Panc1 (cell line): Measurements from ENCODE around the gene ATP6V0A4. TPM values are rescaled to one million over a fixed set of nuclear protein-coding genes. Genes with fewer than 3 reads are reported as not detected.

Experiments used
- ATAC-seq: fragments of 200-7000 bp; cut with Tn5 transposase; 2 replicates; pipeline ENCODE4 v1.9.1; 2020; ENCODE audit warnings: mild to moderate bottlenecking, moderate library complexity
- BruUV-seq: library from RNA; stranded (reverse); fragments of 400-500 nt; replicated peaks from 2 replicates; lab custom pipeline; 2021; lab: Mats Ljungman, UMichigan
- CTCF ChIA-PET: fragments of 300-600 bp; sonication (Branson Sonifier 250); formaldehyde crosslinking; loops from one replicate; lab custom pipeline; 2022; ENCODE audit warnings: antibody characterized with exemption; lab: Charles Lee
- POLR2A ChIA-PET: fragments of 300-600 bp; sonication (Branson Sonifier 250); formaldehyde crosslinking; loops from one replicate; lab custom pipeline; 2022; ENCODE audit warnings: antibody characterized with exemption; lab: Charles Lee
- DNase-seq: peaks from one replicate; pipeline ENCODE4 v3.0.0-alpha.2; 2010; ENCODE audit warnings: low read depth, low spot score
- H3K27ac ChIP-seq: 2 replicates; pipeline ENCODE4 v1.5.1; 2011; ENCODE audit warnings: mild to moderate bottlenecking, low read length, inconsistent platforms
- H3K27me3 ChIP-seq: fragments of 200-500 bp; sonication (Bioruptor generic); 2 replicates; pipeline ENCODE4 v1.6.0; 2014; ENCODE audit warnings: low read length, inconsistent platforms; ENCODE audit not compliant: control insufficient read depth, insufficient read depth
- H3K36me3 ChIP-seq: fragments of 200-500 bp; sonication (Bioruptor generic); 2 replicates; pipeline ENCODE4 v1.5.1; 2014; ENCODE audit warnings: inconsistent platforms, mild to moderate bottlenecking, low read length, moderate library complexity; ENCODE audit not compliant: control insufficient read depth, insufficient read depth
- H3K4me1 ChIP-seq: 2 replicates; pipeline ENCODE4 v1.5.1; 2011; ENCODE audit warnings: inconsistent platforms, mild to moderate bottlenecking, low read length, moderate library complexity; ENCODE audit not compliant: control insufficient read depth, insufficient read depth
- H3K4me3 ChIP-seq, 2 experiments: 2 replicates each; pipeline ENCODE4 v1.5.1; 2011 to 2012; ENCODE audit warnings: low read depth in 2 of 2, low read length in 2 of 2, mild to moderate bottlenecking in 2 of 2, inconsistent platforms in 1 of 2, moderate library complexity in 1 of 2
- H3K9me3 ChIP-seq: fragments of 200-500 bp; sonication (Bioruptor generic); 2 replicates; pipeline ENCODE4 v1.5.1; 2014; ENCODE audit warnings: low read depth, mild to moderate bottlenecking, inconsistent platforms, low read length, moderate library complexity; ENCODE audit not compliant: control insufficient read depth, insufficient read depth
- CTCF ChIP-seq: fragments of 450-650 bp; IDR thresholded peaks from 2 replicates; pipeline ENCODE4 v1.5.1; 2017; ENCODE audit warnings: mild to moderate bottlenecking
- POLR2AphosphoS5 ChIP-seq: IDR thresholded peaks from 2 replicates; pipeline ENCODE4 v1.6.1; 2012; ENCODE audit warnings: mild to moderate bottlenecking, low read depth, low read length, moderate library complexity
- REST ChIP-seq, 2 experiments: IDR thresholded peaks; 2 replicates each; pipeline ENCODE4 v1.6.1; 2011 to 2012; ENCODE audit warnings: low read depth in 2 of 2, control low read depth in 1 of 2, low read length in 1 of 2, mild to moderate bottlenecking in 1 of 2, moderate library complexity in 1 of 2; ENCODE audit not compliant: insufficient read depth in 1 of 2
- SIN3A ChIP-seq: IDR thresholded peaks from 2 replicates; pipeline ENCODE4 v1.6.1; 2012; ENCODE audit warnings: low read depth, mild to moderate bottlenecking, low read length, moderate library complexity, borderline replicate concordance; ENCODE audit not compliant: insufficient read depth
- TCF7L2 ChIP-seq: IDR thresholded peaks from 2 replicates; pipeline ENCODE4 v1.6.1; 2011; ENCODE audit warnings: mild to moderate bottlenecking, low read depth, low read length, inconsistent platforms
- in situ Hi-C: cut with HindIII; loops from 2 replicates; pipeline ENCODE4 v1.10.0; 2016; ENCODE audit warnings: low sequenced_read_pairs, low pct_unique_long_range_greater_than_20kb
- intact Hi-C: fragments of 100-400 bp; cut with micrococcal nuclease; formaldehyde crosslinking; loops from one replicate; pipeline ENCODE4 v1.10.0; 2022; ENCODE audit not compliant: unreplicated experiment
- total RNA-seq: library from RNA; stranded (reverse); gene quantifications from one replicate; pipeline ENCODE4 v1.2.1, GENCODE V29; 2021; ENCODE audit not compliant: unreplicated experiment

The ATP6V0A4 gene
- total RNA-seq, 1 experiment from 2014 or later: 0.15 TPM

DNA sequence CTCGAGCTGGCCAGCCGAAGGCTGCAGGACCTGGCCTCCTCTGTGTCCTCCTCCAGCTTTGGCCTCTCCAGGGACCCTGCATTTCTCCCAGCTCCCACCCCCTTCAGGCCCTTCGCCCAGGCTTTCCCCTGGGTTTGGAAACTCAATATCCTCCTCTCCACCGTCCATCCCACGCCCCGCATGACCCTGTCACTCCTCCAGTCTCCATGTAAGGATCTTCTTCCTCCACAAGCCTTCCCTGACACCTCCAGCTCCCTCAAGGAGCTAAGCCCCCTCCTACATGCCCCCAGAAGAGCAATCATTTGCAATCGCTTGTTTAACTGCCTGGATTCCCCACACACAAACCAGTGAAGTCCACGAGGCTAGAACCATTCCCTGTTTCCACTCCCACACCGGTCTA lies 24.8 kb downstream of the ATP6V0A4 start:
- POLR2A ChIA-PET: no interaction called here

DNA sequence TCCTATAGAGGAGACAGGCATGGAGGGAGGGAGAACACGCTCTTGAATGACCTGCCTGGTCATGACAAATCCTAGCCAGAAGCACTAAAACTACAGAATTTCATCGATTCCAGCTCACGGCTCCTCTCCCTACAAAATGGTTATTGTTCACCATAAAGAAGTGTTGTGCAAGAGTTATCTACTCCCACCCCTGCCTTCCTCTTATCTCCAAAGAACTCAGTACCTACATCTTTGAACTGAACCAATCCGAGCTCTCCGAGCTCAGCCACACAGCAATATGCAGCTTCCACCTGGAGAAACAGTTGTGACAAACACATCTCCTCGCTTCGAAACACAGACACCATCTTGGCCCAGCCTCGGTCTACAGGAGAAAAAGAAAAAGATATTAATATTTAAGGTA lies 27.1 kb downstream of the ATP6V0A4 start:
- H3K27me3 ChIP-seq: no peaks in the 10 kb centered on the region
- TF ChIP-seq REST (IDR thresholded peaks at IDR 0.05; ENCODE audit: insufficient read depth in 1 of 2, low read depth in 2 of 2, low read length in 1 of 2): no peak
- BruUV-seq: no TSS peak
- CTCF ChIA-PET: interaction anchor here (0.6 kb wide), 1 partner anchor 771 kb away, joined by 7 read pairs; no protein-coding TSS in a partner anchor
- DNase-seq: no peak
- H3K9me3 ChIP-seq: no peaks in the 10 kb centered on the region
- no peaks in the 10 kb centered on the region for H3K36me3 ChIP-seq
- POLR2A ChIA-PET: no interaction called here
- no peak overlapping the region for H3K4me3 ChIP-seq
- in situ Hi-C loops: no loop called here
- intact Hi-C loops: no loop called here
- no peak overlapping the region for H3K27ac ChIP-seq
- no peaks in the 10 kb centered on the region for H3K4me1 ChIP-seq
- no peak for ATAC-seq

More for the DNA sequence above, 24.8 kb downstream of the ATP6V0A4 start:
- CTCF ChIA-PET: no interaction called here
- no peaks in the 10 kb centered on the region for H3K4me1 ChIP-seq
- no peaks in the 10 kb centered on the region for H3K27me3 ChIP-seq
- no peaks in the 10 kb centered on the region for H3K36me3 ChIP-seq
- H3K4me3 ChIP-seq: no peak overlapping the region
- ATAC-seq: no peak
- TF ChIP-seq POLR2AphosphoS5 (no peak), REST (IDR thresholded peaks at IDR 0.05; ENCODE audit: insufficient read depth in 1 of 2, low read depth in 2 of 2, low read length in 1 of 2) (no peak), CTCF (no peak), TCF7L2 (no peak), SIN3A (no peak)
- no peaks in the 10 kb centered on the region for H3K9me3 ChIP-seq
- no peak overlapping the region for H3K27ac ChIP-seq
- no TSS peak for BruUV-seq
- in situ Hi-C loops (no loop called here), intact Hi-C loops (no loop called here)
- DNase-seq: no peak
